NCI-H1694 treated with DMSO at 0.1 percent for 48 hours (cell line): ENCODE data around the gene PLCB3.

ENCODE experiments used
- DNase-seq: peaks from one replicate; lab custom pipeline; 2025; lab: John Stamatoyannopoulos, UW

Gene PLCB3

DNA sequence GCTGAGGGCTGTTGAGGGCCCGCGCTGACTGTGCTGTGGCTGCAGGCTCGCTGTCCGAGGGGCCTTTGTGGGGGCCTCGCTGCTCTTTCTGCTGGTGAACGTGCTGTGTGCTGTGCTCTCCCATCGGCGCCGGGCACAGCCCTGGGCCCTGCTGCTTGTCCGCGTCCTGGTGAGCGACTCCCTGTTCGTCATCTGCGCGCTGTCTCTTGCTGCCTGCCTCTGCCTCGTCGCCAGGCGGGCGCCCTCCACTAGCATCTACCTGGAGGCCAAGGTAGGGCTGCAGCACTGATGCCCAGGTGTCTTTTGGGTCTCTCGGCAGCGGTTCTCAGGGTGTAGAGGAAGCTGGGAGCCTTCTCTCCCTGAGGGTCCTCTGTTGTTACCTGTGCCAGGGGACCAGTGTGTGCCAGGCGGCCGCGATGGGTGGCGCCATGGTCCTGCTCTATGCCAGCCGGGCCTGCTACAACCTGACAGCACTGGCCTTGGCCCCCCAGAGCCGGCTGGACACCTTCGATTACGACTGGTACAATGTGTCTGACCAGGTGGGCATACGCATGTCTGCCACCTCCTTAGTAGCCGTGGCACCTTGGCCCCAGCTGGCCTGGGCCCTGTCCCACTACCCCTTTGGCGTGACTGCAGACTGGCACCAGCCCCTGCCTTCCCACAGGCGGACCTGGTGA, 36.5 kb downstream of the PLCB3 start:
- DNase-seq = no peak

GRCh38 chr11:64288353-64288750, 37.0 kb downstream of the PLCB3 start:
- no peak for DNase-seq

DNA sequence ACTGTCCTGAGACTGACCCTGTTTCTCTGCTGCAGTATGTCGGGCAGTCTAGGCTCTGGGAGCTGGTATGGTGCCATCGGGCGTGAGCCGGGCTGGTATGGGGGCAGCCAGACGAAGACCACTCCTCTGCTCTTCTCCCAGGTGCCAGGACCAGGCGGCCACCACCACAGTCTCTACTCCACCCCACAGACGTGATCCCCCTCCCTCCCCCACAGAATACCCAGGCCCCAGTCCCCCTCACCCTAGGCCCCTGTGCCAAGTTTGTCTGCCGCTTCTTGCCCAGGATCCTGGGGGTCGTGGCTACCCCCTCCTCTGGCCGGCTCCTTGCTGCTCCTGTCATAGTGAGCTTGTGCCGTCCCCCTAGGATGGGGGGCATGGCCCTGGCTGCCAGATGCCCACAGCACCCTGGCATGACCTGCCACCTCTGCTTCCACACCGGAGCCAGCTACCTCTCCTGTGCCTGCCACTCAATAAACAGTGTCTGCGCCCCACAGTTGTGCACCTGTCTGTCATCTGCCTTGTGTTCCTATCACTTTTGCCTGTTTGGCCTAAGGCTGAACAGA, 37.8 kb downstream of the PLCB3 start:
- DNase-seq = no peak

DNA sequence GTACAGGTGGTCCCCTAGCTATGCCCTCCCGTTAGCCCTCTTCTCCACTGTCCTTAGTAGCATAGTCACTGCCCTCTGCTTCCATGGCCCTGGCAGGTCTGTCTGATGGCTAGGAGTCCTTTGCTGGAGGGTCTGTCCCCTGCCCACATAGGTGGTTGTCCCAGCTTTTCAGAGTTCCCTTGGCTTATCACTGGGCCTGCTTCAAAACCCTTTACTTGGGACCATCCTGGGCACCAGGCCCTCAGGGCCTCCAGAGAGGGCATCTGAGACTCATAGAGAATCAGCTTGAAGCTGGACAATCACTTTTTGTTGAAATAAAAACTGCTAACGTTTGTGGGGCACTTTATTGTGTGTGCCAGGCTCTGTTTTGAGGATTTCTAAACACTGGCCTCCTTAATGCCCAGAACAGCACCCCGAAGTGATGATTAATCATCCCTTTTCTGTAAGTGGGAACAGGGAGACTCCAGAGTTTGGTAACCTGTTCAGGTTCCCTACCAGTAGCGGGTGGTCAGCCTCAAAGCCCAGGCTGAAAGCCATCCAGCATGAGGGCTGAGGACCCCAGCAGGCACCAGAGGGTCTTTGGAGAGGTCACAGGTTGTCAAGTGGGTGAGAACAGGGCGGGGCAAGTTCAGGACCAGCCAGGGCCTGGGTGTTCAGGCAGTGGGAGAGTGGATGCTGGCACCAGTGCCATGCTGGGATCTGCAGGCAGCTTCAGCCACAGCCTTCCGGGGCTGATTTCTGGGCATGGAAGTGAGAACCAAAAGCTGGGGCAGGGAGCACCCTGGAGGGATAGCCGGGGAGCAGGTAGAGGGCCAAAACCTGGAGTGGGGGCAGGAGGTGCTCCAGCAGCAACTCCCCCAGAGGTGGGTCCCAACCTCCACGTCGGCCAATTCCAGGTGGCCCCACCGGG, 39.3 kb downstream of the PLCB3 start:
- DNase-seq = no peak

DNA sequence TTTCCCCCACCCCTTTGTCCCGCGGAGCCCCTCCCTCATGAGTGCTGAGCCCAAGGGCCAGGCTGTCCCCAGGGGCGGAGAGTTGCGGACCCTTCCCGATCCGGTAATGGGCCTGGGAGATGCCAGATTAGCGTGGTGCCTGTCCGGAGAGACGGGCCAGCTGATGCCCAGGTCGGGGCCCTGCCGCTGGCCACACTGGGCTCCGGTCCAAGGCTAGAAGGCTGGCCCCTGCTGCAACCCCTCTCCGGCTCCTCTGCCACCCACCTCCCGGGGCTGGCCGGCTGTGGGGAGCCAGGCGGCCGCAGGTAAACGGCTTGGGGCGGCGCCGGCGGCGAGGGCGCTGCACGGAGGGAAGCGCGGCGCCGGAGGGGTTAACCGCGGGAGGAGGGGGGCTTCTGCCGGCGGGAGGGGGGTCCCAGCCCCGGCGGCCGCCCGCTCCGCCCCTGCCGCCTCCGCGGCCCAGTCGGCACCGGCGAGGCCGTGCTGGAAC, 40.0 kb downstream of the PLCB3 start, which contains the start of gene KCNK4:
Gene KCNK4 (plus strand): TSS at position 41 of the 490 bp plus-strand sequence. CDS start 1,717 bp downstream, outside the sequence.
- DNase-seq = no peak

- no peak for DNase-seq
These were observed 40.6 kb downstream of the PLCB3 start for GRCh38 chr11:64291752-64292459.

DNA sequence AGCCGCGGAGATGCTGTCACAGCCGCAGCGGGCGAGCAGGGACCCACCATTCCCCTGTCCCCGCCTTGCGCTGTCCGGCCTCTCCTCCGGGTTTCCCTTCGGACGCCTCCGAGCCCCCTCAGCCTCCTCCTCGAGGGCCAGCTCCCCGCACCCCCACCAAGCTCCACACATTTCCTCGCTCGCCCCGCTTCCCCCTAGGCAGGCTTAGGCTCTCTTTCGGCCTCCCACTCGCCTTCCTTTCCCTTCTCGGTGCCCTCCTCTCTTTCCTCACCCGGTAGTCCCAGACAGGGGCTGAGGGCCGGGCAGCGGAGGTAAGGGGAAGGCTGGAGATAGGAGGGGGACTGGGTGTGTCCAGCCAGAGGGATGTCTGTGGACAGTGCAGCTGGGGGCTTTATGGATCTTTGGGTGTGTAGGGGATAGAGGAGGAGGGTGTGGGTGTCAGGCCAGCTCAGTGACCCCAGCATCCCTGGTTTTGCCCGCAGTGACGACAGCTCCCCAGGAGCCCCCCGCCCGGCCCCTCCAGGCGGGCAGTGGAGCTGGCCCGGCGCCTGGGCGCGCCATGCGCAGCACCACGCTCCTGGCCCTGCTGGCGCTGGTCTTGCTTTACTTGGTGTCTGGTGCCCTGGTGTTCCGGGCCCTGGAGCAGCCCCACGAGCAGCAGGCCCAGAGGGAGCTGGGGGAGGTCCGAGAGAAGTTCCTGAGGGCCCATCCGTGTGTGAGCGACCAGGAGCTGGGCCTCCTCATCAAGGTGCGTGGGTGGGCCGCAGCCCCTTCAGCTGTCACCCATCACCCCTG, 41.3 kb downstream of the PLCB3 start:
- DNase-seq = no peak

DNA sequence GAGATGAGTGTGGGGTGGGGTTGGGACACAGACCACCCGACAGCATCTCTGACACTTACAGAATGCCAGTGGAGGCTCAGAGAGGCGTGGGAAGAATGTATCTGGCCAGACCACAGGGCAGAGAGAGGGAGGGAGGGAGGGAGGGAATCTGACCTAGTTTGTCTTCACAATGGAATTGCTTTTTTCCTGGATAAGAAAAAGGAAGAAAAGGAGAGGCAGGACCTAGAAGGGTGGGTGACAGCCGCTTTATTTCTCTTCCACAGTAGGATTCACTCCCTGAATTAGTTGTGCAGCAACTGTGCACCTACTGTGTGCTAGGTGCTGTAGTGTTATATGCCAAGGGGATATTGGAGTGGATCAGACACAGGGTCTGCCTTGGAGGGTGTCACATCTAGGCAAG, 43.4 kb downstream of the PLCB3 start:
- DNase-seq = no peak

GRCh38 chr11:64295760-64296159, 44.4 kb downstream of the PLCB3 start:
- DNase-seq = no peak

DNA sequence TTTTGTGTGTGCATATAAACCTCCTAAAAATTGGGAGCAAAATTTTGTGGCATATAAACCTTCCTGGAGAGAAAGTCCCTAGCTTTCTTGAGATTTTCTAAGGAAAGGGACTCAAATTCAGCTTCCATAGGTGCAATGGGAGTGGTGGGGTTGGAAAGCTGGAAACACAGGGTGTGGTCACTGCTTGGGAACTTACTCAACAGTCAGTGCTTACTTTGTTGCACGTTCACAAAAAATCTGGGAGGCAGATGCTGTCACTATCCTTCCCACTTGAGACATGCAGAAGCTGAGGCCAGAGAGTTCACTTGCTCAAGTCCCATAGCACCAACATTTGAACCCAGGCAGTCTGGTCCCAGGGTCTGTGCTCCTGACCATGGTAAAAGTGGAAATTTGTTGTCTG, 44.9 kb downstream of the PLCB3 start:
- DNase-seq = no peak

DNA sequence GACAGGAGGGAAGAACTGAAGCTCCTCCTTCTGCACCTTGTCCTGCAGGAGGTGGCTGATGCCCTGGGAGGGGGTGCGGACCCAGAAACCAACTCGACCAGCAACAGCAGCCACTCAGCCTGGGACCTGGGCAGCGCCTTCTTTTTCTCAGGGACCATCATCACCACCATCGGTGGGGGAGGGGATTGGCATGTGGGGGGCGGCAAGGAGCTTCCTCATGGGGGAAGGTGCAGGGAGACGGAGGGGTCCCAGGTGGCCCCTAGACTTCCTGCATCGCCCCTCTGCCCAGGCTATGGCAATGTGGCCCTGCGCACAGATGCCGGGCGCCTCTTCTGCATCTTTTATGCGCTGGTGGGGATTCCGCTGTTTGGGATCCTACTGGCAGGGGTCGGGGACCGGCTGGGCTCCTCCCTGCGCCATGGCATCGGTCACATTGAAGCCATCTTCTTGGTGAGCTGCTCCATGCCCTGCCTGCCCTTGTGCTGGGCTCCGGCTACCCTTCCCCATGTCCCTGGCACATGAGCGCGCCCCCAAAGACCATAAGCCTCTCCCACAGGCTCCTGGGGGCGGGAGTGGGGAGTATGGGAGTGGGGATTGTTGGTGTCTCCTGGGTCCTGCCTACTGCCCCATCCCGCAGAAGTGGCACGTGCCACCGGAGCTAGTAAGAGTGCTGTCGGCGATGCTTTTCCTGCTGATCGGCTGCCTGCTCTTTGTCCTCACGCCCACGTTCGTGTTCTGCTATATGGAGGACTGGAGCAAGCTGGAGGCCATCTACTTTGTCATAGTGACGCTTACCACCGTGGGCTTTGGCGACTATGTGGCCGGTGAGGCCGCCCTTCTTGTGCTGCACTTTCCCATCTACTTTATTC, 45.7 kb downstream of the PLCB3 start:
- DNase-seq = no peak

DNA sequence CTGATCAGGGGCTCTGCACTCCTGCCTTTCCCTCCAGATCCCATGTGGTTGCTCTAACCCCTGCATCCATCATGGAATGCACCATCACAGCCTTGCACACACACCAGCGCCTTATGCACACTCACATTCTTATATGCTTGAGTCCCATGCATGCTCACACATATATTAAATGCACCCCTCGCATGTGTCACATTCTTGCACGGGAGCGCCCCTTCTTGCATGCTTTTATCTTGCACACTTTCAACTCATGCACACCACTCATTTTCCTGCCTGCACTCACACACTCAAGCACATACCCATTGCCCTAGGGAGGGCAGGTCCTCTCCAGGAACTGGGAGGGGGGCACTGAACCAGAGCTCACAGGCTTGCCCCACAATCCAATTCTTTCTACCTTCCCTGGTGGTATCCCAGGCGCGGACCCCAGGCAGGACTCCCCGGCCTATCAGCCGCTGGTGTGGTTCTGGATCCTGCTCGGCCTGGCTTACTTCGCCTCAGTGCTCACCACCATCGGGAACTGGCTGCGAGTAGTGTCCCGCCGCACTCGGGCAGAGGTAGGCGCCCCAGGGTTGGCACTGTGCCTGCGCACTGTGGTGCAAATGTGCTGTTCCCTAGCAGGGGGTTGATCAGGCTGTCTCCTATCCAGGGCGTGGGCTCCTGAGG, 46.5 kb downstream of the PLCB3 start:
- DNase-seq = no peak

GRCh38 chr11:64298966-64299846, 47.9 kb downstream of the PLCB3 start:
- no peak for DNase-seq

GRCh38 chr11:64299847-64300648, 48.7 kb downstream of the PLCB3 start, which contains the start of gene CATSPERZ:
Gene CATSPERZ, plus strand, starts transcription at chr11:64300358. Its CDS starts 53 bp downstream, at chr11:64300411.
- DNase-seq = no peak

- no peak for DNase-seq
These were observed 52.0 kb downstream of the PLCB3 start for GRCh38 chr11:64303109-64304031.

- DNase-seq = no peak
These were observed 52.6 kb downstream of the PLCB3 start for GRCh38 chr11:64304032-64304315.
